NCI-H146 treated with DMSO at 0.1 percent for 48 hours (cell line): ENCODE measurements around the gene SAMD5.

ENCODE experiments used
- DNase-seq: peaks from one replicate; lab custom pipeline; 2025; ENCODE audit not compliant: unreplicated experiment; lab: John Stamatoyannopoulos, UW

SAMD5 gene

GRCh38 chr6:147564556-147564955, 56.1 kb downstream of the SAMD5 start:
- DNase-seq, result no peak

- no peak for DNase-seq
These were observed 57.9 kb downstream of the SAMD5 start for GRCh38 chr6:147566244-147566898.

GRCh38 chr6:147567141-147567805, 58.8 kb downstream of the SAMD5 start:
- DNase-seq, result no peak

GRCh38 chr6:147569788-147570187, 61.3 kb downstream of the SAMD5 start:
- no peak for DNase-seq

GRCh38 chr6:147570681-147571080, 62.2 kb downstream of the SAMD5 start:
- no peak for DNase-seq

GRCh38 chr6:147577488-147577887, 69.0 kb downstream of the SAMD5 start:
- DNase-seq, result no peak

GRCh38 chr6:147578159-147578558, 69.7 kb downstream of the SAMD5 start:
- DNase-seq, result no peak

GRCh38 chr6:147578883-147579282, 70.4 kb downstream of the SAMD5 start:
- no peak for DNase-seq

GRCh38 chr6:147579667-147580066, 71.2 kb downstream of the SAMD5 start:
- DNase-seq, result no peak

GRCh38 chr6:147582991-147583390, 74.5 kb downstream of the SAMD5 start:
- no peak for DNase-seq

GRCh38 chr6:147585256-147585655, 76.8 kb downstream of the SAMD5 start:
- DNase-seq, result no peak

- DNase-seq, result peak; percentile 38
These were observed 77.6 kb downstream of the SAMD5 start for GRCh38 chr6:147586044-147586443.

- no peak for DNase-seq
These were observed 79.4 kb downstream of the SAMD5 start for GRCh38 chr6:147587907-147588306.

GRCh38 chr6:147588469-147588868, 80.0 kb downstream of the SAMD5 start:
- no peak for DNase-seq

- DNase-seq, result no peak
These were observed 81.3 kb downstream of the SAMD5 start for GRCh38 chr6:147589739-147590250.

- no peak for DNase-seq
These were observed 87.5 kb downstream of the SAMD5 start for GRCh38 chr6:147595961-147596360.

GRCh38 chr6:147603392-147604081, 95.0 kb downstream of the SAMD5 start:
- no peak for DNase-seq

GRCh38 chr6:147604373-147604772, 95.9 kb downstream of the SAMD5 start:
- DNase-seq, result no peak

- no peak for DNase-seq
These were observed 103.5 kb downstream of the SAMD5 start for GRCh38 chr6:147611992-147612391.

GRCh38 chr6:147614501-147614900, 106.0 kb downstream of the SAMD5 start:
- no peak for DNase-seq

GRCh38 chr6:147615659-147616456, 107.4 kb downstream of the SAMD5 start:
- DNase-seq, result no peak
